AG09319 (cell line): Measurements from ENCODE around the gene PHF20.
A peak's percentile ranks its signal among the peaks of the same experiment; 100 is the strongest.

Source experiments
- DNase-seq: peaks from one replicate; pipeline ENCODE4 v3.0.0-alpha.2; 2010; ENCODE audit warnings: low read depth; ENCODE audit errors: extremely low read depth
- TF ChIP-seq, protein P1 (sequence below): IDR thresholded peaks from 2 replicates; pipeline ENCODE4 v1.5.1; 2011; ENCODE audit warnings: low read depth, mild to moderate bottlenecking, inconsistent platforms, low read length, moderate library complexity

Gene PHF20

DNA sequence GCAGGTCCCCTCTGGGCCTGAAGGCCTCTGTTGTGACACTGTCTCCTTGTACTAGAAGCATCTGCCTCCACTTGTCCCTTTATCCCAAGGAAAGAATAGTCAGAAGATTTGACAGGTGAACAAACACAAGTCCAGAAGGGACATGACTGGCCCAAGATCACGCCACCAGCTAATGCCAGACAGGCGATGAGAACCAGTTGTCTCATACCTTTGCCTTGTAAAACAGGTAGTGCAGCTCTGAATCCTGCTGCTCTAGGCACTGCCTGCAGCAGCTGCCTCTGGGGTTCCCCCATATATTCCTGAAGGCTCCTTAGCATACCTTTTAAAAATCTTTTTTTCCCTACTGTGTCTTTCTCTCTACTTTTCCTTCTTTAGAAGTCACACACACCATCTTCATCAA is 157.5 kb downstream of the PHF20 start:
- DNase-seq: no peak
- TF ChIP-seq, protein P1, sequence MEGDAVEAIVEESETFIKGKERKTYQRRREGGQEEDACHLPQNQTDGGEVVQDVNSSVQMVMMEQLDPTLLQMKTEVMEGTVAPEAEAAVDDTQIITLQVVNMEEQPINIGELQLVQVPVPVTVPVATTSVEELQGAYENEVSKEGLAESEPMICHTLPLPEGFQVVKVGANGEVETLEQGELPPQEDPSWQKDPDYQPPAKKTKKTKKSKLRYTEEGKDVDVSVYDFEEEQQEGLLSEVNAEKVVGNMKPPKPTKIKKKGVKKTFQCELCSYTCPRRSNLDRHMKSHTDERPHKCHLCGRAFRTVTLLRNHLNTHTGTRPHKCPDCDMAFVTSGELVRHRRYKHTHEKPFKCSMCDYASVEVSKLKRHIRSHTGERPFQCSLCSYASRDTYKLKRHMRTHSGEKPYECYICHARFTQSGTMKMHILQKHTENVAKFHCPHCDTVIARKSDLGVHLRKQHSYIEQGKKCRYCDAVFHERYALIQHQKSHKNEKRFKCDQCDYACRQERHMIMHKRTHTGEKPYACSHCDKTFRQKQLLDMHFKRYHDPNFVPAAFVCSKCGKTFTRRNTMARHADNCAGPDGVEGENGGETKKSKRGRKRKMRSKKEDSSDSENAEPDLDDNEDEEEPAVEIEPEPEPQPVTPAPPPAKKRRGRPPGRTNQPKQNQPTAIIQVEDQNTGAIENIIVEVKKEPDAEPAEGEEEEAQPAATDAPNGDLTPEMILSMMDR: no peak

- TF ChIP-seq, protein P1: no peak
- DNase-seq: no peak
Observed at GRCh38 chr20:35934050-35934449, 162.2 kb downstream of the PHF20 start.

DNA sequence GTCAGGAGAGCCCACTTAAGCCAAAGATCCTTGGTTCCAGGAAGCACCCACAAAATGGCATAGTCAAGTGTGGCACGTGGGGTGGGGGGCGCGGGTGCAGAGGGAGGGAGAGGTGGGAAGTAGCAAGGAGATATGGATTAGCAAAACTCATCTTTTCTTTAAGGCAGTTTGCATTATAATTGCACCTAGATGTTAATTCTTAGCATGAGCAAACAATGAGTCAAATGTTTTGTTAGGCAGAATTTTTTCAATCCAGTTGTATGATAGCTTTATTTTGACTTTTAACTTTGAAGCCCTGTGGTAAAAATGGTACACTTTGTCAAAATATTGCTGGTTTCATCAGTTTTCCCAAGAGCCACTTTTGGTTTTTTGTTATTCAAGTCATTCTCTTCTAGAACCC is 167.4 kb downstream of the PHF20 start:
- TF ChIP-seq, protein P1: no peak
- DNase-seq: no peak

DNA sequence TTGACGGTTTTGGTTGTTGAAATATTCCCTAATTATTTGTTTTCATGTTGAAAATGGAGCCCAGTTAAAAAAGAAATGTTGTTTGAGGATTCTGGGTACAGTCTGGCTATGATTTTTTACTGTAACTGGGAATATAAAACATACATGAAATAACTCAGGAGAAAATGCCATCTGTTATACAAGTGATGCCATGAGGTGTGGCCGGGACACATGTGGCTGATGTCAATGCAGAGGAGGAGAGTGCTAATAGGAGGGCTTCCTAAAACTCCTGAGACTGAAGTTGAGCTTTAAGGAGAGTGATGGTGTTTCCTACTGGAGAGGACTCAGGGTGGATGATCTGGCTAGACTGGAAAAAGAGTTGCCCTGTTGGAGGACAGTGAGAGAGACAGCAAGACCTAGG is 169.8 kb downstream of the PHF20 start:
- no peak for DNase-seq
- TF ChIP-seq, protein P1: no peak

DNA sequence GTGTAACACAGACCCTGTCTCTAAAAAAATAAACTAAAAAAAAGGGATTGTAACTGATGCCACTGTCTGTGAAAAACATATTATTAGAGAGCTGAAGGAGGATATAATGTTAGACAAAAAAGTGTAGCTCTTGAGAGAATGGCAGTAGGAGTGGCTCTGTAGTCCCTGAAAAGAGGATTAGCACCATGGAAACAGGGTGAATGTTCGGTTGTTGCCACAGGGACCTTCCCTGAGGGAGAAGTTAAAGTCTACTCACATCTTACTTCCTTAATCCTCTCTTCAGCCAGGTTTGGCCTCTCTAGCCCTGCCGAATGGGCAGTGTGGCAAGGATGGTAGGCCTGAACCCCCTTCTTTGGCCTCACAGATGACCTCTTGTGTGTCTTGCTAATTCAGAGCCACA is 170.4 kb downstream of the PHF20 start:
- TF ChIP-seq, protein P1: no peak
- DNase-seq: no peak

- no peak for DNase-seq
- TF ChIP-seq, protein P1: peak; percentile 25
Observed at GRCh38 chr20:35947489-35947888, 175.7 kb downstream of the PHF20 start.

DNA sequence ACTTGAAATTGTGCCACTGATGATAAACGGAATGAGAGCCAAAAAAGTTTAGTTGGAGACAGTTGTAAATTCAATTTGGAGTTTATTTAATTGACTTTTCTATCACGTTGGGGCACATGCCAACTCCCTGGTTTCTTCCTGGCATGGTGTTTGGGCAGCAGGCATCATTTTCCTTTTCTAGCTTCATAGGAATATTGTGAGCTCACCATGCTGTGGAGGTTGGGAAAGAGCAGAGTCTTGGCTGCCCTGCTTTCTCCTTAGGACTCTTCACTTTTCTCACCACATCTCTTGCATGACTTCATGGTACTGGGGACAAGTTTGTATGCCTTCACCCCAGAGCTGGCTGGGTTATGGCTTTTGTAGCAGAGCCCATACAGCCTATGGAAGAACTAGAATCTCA is 176.1 kb downstream of the PHF20 start:
- TF ChIP-seq, protein P1: no peak
- no peak for DNase-seq
